ENCODE data around the gene GRIP1. TPM values are rescaled to one million over a fixed set of nuclear protein-coding genes. Genes with fewer than 3 reads are reported as not detected.

GRIP1 gene
- 98.6 TPM for total RNA-seq

GRCh38 chr12:66678338-66679275 is at the start of gene GRIP1:
Gene GRIP1, minus strand, starts transcription at chr12:66679076. Its CDS starts 172 bp downstream, at chr12:66678904.

GRCh38 chr12:66301944-66302826 is 376.7 kb downstream of the GRIP1 start, which contains the start of gene HELB:
Gene HELB, plus strand, starts transcription at chr12:66302493. Its CDS starts 111 bp downstream, at chr12:66302604.

Small RNA genes lying within 50 kb of the gene (small RNA-seq; reads per million reads assigned to genes)
- gene OSBPL9P5 (ENCODE audit: low replicate concordance) = not detected
